NCI-H146 treated with DMSO at 0.1 percent for 48 hours (cell line): ENCODE results near the gene PLSCR4.

Experiments
- DNase-seq: peaks from one replicate; lab custom pipeline; 2025; ENCODE audit not compliant: unreplicated experiment; lab: John Stamatoyannopoulos, UW

Gene PLSCR4

GRCh38 chr3:146196789-146197188, 54.1 kb downstream of the PLSCR4 start:
- no peak for DNase-seq

- DNase-seq = no peak
Observed at GRCh38 chr3:146195605-146196004, 55.3 kb downstream of the PLSCR4 start.

- no peak for DNase-seq
Observed at GRCh38 chr3:146195030-146195429, 55.9 kb downstream of the PLSCR4 start.

GRCh38 chr3:146191051-146191450, 59.9 kb downstream of the PLSCR4 start:
- DNase-seq = no peak

GRCh38 chr3:146189519-146190173, 61.3 kb downstream of the PLSCR4 start:
- peak; percentile 83 for DNase-seq

- peak; percentile 49 for DNase-seq
Observed at GRCh38 chr3:146187334-146187950, 63.5 kb downstream of the PLSCR4 start.

GRCh38 chr3:146184241-146185015, 66.5 kb downstream of the PLSCR4 start:
- no peak for DNase-seq

- DNase-seq = no peak
Observed at GRCh38 chr3:146181216-146181615, 69.7 kb downstream of the PLSCR4 start.

GRCh38 chr3:146180376-146180775, 70.5 kb downstream of the PLSCR4 start:
- no peak for DNase-seq

GRCh38 chr3:146178006-146178689, 72.8 kb downstream of the PLSCR4 start:
- DNase-seq = no peak

GRCh38 chr3:146177519-146177918, 73.4 kb downstream of the PLSCR4 start:
- no peak for DNase-seq

- no peak for DNase-seq
Observed at GRCh38 chr3:146177072-146177471, 73.8 kb downstream of the PLSCR4 start.

GRCh38 chr3:146172586-146172985, 78.3 kb downstream of the PLSCR4 start:
- no peak for DNase-seq

- no peak for DNase-seq
Observed at GRCh38 chr3:146170591-146170990, 80.3 kb downstream of the PLSCR4 start.

GRCh38 chr3:146169891-146170290, 81.0 kb downstream of the PLSCR4 start:
- no peak for DNase-seq

- DNase-seq = no peak
Observed at GRCh38 chr3:146166826-146167225, 84.1 kb downstream of the PLSCR4 start.

GRCh38 chr3:146166415-146166821, 84.5 kb downstream of the PLSCR4 start:
- no peak for DNase-seq

- DNase-seq = no peak
Observed at GRCh38 chr3:146165877-146166276, 85.0 kb downstream of the PLSCR4 start.

- no peak for DNase-seq
Observed at GRCh38 chr3:146164971-146165769, 85.7 kb downstream of the PLSCR4 start.

GRCh38 chr3:146164506-146164905, 86.4 kb downstream of the PLSCR4 start:
- no peak for DNase-seq

GRCh38 chr3:146164071-146164470, 86.8 kb downstream of the PLSCR4 start:
- no peak for DNase-seq
